Measurements from ENCODE around the gene AUTS2. TPM values are rescaled to one million over a fixed set of nuclear protein-coding genes. Genes with fewer than 3 reads are reported as not detected.

Gene AUTS2
- total RNA-seq, 2 donors from 2014 or later = 2.9 to 7.9 TPM

DNA sequence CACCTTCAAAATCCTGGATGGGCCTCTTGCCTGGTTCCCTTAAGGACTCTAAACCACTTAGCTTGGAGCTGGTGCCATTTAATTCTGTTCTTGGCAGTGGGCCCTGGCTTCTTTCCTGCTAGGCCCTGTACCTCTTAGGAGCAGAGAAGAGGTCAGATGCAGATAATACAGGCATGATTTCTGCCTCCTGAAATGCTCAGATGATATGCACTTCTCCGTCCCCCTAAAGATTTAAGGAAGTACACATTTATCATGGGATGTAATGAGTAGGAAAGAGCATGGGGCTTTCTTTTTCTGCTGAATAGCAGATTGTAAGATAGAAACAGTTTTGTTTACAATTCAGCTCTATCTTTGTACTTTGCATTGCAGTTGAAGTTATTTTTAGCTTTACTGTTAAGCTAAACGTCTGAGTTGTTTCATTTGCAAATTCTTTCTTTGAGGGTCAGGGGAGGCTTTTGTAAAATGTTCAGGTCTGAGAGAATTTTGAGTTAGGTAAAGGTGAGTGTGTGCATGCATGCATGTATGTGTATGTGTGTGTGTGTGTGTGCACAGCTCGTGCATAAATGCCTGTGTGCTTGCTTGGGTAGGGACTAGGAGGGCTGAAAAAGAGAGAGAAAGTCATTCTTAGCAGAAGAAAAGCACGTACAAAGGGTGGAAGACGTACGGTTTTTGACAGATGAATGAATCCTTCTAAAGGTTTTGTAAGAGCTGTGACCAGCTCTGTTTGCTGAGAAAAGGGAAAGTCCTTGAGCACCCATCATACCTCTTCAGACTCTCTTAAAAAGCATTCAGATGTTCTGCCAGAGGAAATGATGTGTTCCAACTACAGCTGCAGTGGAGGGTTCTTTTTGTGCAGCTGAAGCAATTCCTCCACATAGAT lies 364.2 kb downstream of the AUTS2 start:
- ATAC-seq (replicated peaks in 1 of 2) = no peak
- no peak for DNase-seq
- H3K4me3 Mint-ChIP-seq = no peak overlapping the region
- H3K4me1 Mint-ChIP-seq (ENCODE audit: low read depth) = peaks cover 18% of the 10 kb centered on the region
- H3K27me3 Mint-ChIP-seq (ENCODE audit: low read depth) = no peaks in the 10 kb centered on the region
- no peak overlapping the region for H3K27ac Mint-ChIP-seq
- H3K36me3 Mint-ChIP-seq (ENCODE audit: insufficient read depth in 2 of 2) = no peaks in the 10 kb centered on the region
- no peaks in the 10 kb centered on the region for H3K9me3 Mint-ChIP-seq

DNA sequence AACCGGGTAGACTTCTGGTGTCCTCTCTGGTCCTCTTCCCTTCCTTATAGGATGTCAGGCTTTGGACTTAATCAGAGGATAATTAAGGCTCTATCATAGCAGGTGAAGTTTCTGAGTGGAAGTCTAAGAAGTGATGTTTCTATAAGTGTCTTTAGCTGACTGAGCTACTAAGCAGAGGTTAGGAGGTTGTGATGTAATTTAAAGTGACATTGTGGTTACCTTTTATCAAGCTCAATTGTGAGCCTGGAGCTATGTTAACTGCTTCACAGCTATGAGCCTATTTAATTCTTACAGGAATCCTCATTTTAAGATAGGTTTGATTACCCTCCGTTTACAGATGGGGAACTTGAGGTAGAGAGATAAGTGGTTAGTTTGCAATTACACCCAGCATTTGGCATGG lies 365.1 kb downstream of the AUTS2 start:
- Mint-ChIP-seq H3K36me3 (ENCODE audit: insufficient read depth in 2 of 2) (no peaks in the 10 kb centered on the region), H3K9me3 (no peaks in the 10 kb centered on the region), H3K4me3 (no peak overlapping the region), H3K27ac (no peak overlapping the region), H3K4me1 (ENCODE audit: low read depth) (peaks cover 24% of the 10 kb centered on the region), H3K27me3 (ENCODE audit: low read depth) (no peaks in the 10 kb centered on the region)
- no peak for DNase-seq
- ATAC-seq (replicated peaks in 1 of 2) = no peak

DNA sequence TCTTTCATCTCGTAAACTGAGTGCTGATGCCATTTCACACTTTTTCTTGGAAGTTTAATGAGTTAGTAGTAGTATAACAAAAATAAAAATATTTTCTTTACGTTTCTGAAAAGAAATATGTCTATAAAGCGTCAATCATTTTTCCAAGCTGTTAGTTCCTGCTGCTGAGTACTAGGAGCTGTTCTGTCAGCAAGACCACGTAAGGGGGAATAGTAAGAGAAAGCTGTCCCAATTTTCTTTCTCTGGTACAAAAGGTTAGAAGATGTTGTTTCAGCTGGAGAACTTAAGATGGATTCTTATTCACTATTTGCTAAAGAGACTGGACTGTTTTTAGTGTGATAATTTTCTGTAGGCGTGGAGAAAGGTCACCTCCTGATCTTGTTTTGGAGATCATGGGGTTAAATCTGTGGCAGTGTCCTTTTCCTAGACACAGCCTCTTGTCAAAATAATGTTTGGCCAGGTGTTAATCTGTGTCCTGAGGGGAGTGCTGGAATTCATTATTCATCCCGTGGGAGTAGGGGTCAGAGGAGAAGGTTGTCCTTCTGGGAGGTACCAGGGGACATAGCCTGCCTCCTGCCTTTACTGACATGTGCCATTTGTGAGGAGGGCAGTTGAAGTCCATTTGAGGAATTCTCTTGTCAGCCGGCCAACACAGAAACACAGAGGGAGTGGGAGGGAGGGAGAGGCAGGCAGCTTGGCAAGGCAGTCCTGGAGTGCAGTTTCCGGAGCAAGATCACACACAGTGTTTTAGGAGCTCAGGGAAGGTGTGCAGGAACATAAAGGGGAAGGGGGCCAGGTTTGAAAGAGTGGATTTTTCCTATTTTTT lies 368.7 kb downstream of the AUTS2 start:
- Mint-ChIP-seq H3K36me3 (ENCODE audit: insufficient read depth in 2 of 2) (no peaks in the 10 kb centered on the region), H3K27me3 (ENCODE audit: low read depth) (no peaks in the 10 kb centered on the region), H3K9me3 (no peaks in the 10 kb centered on the region), H3K4me3 (no peak overlapping the region), H3K4me1 (ENCODE audit: low read depth) (peaks cover 24% of the 10 kb centered on the region), H3K27ac (no peak overlapping the region)
- DNase-seq = no peak
- no peak for ATAC-seq (replicated peaks in 1 of 2)

DNA sequence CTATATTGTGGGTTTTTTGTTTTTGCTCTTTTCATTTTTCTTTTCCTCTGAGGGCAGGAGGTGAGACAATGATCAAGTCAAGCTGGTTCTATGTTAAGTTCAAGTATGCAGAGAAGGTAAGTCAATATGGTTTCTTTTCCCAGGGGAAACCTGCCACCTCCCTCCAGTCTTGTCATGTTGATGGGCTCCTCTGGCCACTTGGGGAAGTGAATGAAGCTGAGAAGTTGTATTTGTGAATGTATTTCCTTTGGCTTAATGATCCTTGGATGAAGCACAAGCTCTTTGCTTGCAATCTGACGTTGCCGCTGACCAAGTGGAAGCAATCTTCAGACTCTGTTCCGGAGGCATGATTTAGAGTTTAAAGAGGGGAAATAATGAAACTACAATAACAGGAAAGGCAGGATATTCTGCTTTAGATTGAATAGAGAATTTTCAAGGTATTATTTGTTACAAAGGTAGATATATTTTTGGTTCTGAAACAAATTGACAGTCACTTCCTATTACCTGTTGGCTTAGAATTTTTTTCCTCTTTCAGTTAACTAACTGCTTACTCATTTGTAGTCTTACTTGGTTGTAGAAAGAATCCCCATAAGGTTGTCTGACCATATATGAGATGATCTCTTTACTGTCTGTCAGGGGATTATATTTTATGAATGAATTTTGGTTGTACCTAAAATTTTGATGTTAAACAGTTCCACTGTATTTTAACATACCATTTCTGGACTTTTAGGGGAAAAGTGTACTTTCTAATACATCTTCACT lies 369.6 kb downstream of the AUTS2 start:
- ATAC-seq (replicated peaks in 1 of 2) (no peak), DNase-seq (no peak)
- Mint-ChIP-seq H3K4me1 (ENCODE audit: low read depth) (peaks cover 18% of the 10 kb centered on the region), H3K9me3 (no peaks in the 10 kb centered on the region), H3K4me3 (no peak overlapping the region), H3K36me3 (ENCODE audit: insufficient read depth in 2 of 2) (no peaks in the 10 kb centered on the region), H3K27ac (no peak overlapping the region), H3K27me3 (ENCODE audit: low read depth) (no peaks in the 10 kb centered on the region)

DNA sequence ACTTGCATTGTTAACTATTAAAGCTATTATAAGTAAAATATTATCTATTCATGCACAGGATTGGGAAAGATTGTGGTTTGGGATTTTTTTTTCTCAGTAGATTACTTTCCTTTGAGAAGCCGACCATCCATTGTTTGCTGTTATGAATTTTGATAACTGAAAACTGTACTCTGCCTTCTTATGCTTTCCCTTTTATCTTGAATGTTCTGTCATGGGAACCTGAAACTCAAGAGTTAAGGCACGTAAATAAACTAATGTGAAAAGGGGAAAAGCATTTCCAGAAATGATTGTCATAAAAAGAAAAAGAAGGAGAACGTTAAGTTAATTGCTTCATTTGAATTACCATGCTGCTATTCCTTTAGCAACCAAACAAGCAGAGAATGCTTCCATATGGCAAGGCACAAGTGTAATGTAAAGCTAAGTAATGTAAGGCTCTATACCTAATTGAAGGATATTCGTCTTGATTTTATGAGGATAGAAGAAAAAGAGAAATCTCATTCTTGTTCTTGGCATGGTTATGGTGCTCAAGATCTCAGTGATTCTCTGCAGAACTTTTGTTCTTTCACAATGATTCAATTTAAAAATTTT lies 370.8 kb downstream of the AUTS2 start:
- ATAC-seq (replicated peaks in 1 of 2) (no peak), DNase-seq (no peak)
- no peaks in the 10 kb centered on the region for H3K36me3 Mint-ChIP-seq (ENCODE audit: insufficient read depth in 2 of 2)
- no peaks in the 10 kb centered on the region for H3K9me3 Mint-ChIP-seq
- no peak overlapping the region for H3K4me3 Mint-ChIP-seq
- no peaks in the 10 kb centered on the region for H3K27me3 Mint-ChIP-seq (ENCODE audit: low read depth)
- H3K4me1 Mint-ChIP-seq (ENCODE audit: low read depth) = peaks cover 7% of the 10 kb centered on the region
- H3K27ac Mint-ChIP-seq = no peak overlapping the region

DNA sequence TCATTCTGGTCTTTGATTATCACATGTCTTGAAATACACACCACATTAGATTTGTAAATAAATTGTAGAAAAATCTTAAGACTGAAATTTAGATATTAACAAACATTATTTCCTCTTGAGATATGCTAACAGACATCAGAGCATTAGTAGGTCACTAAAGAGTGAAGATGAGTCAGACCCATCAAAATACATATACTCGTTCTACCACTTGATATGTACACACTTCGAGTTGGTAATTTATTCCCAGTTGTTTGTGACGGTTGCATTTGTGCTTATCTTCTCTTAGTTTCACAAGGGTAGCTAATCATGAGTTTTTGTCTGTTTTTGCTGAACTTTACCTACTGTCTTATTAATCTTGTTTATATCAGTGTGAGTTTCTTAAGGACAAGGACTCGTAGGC lies 383.4 kb downstream of the AUTS2 start:
- no peak for DNase-seq
- Mint-ChIP-seq H3K27ac (no peak overlapping the region), H3K9me3 (no peaks in the 10 kb centered on the region), H3K4me3 (no peak overlapping the region), H3K27me3 (ENCODE audit: low read depth) (no peaks in the 10 kb centered on the region), H3K4me1 (ENCODE audit: low read depth) (no peaks in the 10 kb centered on the region), H3K36me3 (ENCODE audit: insufficient read depth in 2 of 2) (no peaks in the 10 kb centered on the region)
- ATAC-seq (replicated peaks in 1 of 2) = no peak

DNA sequence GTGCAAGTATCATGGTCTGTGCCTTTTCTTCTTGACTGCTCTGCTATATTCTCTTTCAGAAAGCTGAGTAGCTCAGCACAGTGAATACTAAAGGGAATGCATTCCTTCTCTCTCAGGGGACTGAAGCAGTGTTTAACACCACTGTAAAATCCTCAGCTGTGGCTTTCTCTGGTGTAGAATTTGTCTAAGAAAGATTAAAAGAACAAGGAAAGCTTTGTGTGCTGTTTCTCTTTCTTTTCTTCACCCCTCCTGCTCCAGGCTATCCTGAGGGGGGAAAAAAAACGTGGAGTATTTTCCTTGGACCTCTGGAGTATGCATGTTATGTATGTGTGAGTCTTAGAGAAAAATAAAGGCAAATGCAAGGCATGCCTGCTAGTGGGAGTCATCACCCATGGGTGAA lies 383.9 kb downstream of the AUTS2 start:
- Mint-ChIP-seq H3K9me3 (no peaks in the 10 kb centered on the region), H3K4me1 (ENCODE audit: low read depth) (no peaks in the 10 kb centered on the region), H3K27me3 (ENCODE audit: low read depth) (no peaks in the 10 kb centered on the region), H3K4me3 (no peak overlapping the region), H3K27ac (no peak overlapping the region), H3K36me3 (ENCODE audit: insufficient read depth in 2 of 2) (no peaks in the 10 kb centered on the region)
- ATAC-seq (replicated peaks in 1 of 2) (no peak), DNase-seq (no peak)

DNA sequence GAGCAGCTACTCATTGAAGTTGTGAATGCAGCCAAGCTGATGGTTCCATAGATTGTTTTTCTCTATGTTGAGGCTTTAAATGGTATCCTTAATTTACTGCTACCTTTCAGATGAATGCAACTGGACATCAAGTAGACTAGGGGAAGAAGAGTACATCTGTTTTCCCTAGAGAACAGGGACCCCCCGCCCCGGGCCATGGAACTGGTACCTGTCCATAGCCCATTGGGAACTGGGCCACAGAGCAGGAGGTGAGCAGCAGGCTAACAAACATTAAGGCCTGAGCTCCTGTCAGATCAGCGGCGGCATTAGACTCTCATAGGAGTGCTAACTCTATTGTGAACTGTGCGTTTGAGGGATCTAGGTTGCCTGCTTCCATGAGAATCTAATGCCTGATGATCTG lies 391.3 kb downstream of the AUTS2 start:
- ATAC-seq (replicated peaks in 1 of 2) = no peak
- H3K4me1 Mint-ChIP-seq (ENCODE audit: low read depth) = no peaks in the 10 kb centered on the region

DNA sequence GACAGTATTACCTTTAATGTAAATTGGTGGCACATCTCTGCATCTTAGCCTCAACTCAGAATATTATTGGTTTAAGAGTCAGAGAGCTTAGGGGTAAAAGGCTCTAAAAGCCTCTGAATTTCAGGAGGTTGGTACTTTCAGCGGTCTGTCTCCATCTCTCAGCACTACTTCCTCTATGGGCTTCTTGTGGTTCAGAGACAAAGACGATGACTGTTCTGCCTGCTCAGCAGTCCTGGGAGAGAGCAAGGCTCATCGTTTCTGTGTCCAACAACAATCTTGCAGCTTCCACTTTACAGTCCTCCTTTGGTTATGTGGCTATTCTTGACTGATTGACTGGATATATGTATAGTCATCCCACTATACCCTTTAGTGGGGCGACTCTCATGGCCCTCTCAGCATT lies 394.7 kb downstream of the AUTS2 start:
- peaks cover 7% of the 10 kb centered on the region for H3K27me3 Mint-ChIP-seq (ENCODE audit: low read depth)

More for the DNA sequence above, 391.3 kb downstream of the AUTS2 start:
- Mint-ChIP-seq H3K27me3 (ENCODE audit: low read depth) (peaks cover 7% of the 10 kb centered on the region), H3K4me3 (no peak overlapping the region), H3K27ac (no peak overlapping the region), H3K9me3 (no peaks in the 10 kb centered on the region), H3K36me3 (ENCODE audit: insufficient read depth in 2 of 2) (no peaks in the 10 kb centered on the region)
- DNase-seq = no peak

DNA sequence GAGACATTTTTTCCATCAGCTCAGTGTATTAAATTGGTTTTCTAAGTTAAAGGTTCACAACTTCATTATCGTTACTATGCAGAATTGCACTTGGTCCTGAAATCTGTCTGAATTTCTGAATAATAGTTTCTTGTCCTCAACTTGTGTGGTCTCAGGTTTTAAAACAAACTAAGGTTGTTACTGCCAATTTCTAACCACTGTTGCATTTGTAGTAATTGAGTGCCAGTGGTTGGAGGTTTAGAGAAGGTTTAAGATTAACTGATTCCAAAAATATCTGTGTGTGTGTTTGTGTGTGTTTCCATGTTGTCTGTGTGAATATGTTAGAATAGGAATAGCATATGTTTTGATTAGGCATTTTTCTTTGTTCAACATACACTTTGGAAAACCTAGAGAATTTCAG lies 395.9 kb downstream of the AUTS2 start:
- no peak for ATAC-seq (replicated peaks in 1 of 2)

More for the DNA sequence above, 394.7 kb downstream of the AUTS2 start:
- H3K4me3 Mint-ChIP-seq = no peak overlapping the region
- no peaks in the 10 kb centered on the region for H3K36me3 Mint-ChIP-seq (ENCODE audit: insufficient read depth in 2 of 2)
- no peak for DNase-seq
- no peak overlapping the region for H3K27ac Mint-ChIP-seq
- H3K4me1 Mint-ChIP-seq (ENCODE audit: low read depth) = no peaks in the 10 kb centered on the region
- no peak for ATAC-seq (replicated peaks in 1 of 2)
- H3K9me3 Mint-ChIP-seq = no peaks in the 10 kb centered on the region

DNA sequence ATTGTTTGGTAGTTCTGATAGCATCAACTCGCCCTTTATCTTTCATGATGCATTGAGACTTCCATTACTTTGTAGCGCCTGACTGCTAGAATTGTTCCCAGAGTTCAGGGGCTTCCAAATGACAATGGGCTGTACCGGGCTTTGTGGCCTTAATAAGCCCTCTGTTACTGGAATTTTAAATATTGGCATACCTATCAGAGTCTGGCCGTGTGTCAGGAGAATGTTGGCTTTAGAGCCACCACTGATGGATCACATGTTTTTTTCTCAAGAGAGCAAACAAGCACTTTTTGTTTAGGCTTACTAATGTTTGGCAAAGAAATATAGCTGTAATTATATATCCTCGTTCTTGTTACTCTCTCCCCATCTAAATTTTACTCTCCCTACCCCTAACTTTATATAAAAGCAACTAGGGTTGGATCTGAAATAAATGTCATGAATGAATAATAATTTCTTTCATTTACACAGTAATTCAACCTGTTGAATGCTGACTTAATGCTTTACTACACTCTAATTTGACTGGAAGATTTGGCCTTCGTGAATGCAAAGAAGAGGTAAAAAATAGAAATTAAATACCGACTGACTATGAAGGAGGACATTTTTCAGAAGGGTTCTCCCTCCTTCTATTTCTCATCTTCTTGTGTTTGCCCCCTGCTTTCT lies 396.7 kb downstream of the AUTS2 start:
- no peak overlapping the region for H3K4me3 Mint-ChIP-seq
- H3K27me3 Mint-ChIP-seq (ENCODE audit: low read depth) = peaks cover 6% of the 10 kb centered on the region
- H3K9me3 Mint-ChIP-seq = no peaks in the 10 kb centered on the region
- H3K27ac Mint-ChIP-seq = no peak overlapping the region
- no peaks in the 10 kb centered on the region for H3K36me3 Mint-ChIP-seq (ENCODE audit: insufficient read depth in 2 of 2)
- ATAC-seq (replicated peaks in 1 of 2) (no peak), DNase-seq (no peak)
- no peaks in the 10 kb centered on the region for H3K4me1 Mint-ChIP-seq (ENCODE audit: low read depth)

More for the DNA sequence above, 395.9 kb downstream of the AUTS2 start:
- peaks cover 7% of the 10 kb centered on the region for H3K27me3 Mint-ChIP-seq (ENCODE audit: low read depth)
- H3K36me3 Mint-ChIP-seq (ENCODE audit: insufficient read depth in 2 of 2) = no peaks in the 10 kb centered on the region
- no peak overlapping the region for H3K4me3 Mint-ChIP-seq
- H3K27ac Mint-ChIP-seq = no peak overlapping the region
- no peaks in the 10 kb centered on the region for H3K4me1 Mint-ChIP-seq (ENCODE audit: low read depth)
- no peaks in the 10 kb centered on the region for H3K9me3 Mint-ChIP-seq
- DNase-seq = no peak

DNA sequence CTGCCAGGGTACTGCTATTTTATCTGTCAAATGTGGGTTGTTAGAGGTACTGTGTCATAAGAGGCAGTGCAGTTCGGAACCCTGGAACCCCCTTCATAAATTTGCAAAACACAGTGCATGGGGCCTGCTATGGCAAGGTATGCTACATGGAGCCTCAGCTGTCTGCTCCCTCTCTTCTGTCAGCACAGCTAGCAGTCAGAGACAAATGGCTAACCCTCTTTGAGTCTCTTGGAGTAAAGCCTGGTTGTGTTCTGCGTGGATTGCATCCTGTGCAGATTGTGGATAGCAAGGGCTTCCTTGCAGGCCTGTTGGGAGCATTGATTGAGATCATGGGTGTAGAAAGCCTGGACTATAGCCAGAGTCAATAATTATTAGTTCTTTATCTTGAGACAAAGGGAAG lies 397.8 kb downstream of the AUTS2 start:
- H3K27ac Mint-ChIP-seq = no peak overlapping the region

More for the DNA sequence above, 397.8 kb downstream of the AUTS2 start:
- DNase-seq = no peak
- Mint-ChIP-seq H3K4me3 (no peak overlapping the region), H3K36me3 (ENCODE audit: insufficient read depth in 2 of 2) (no peaks in the 10 kb centered on the region), H3K27me3 (ENCODE audit: low read depth) (no peaks in the 10 kb centered on the region), H3K4me1 (ENCODE audit: low read depth) (no peaks in the 10 kb centered on the region), H3K9me3 (no peaks in the 10 kb centered on the region)
- no peak for ATAC-seq (replicated peaks in 1 of 2)

Measured in activated T-cell treated with anti-CD3 and anti-CD28 coated beads, Interleukin-2, amount 50 U/mL, for 72 hours (primary cell).